Stimulated activated CD8-positive, alpha-beta memory T cell treated with anti-CD3 and anti-CD28 coated beads, Interleukin-4, amount 100 ng/mL, for 48 hours (primary cell): ENCODE data around the gene MYL10.
"Not testable (repeated sequence)": the region's sequence is repeated elsewhere in the genome, so short reads cannot be mapped to it uniquely, and the experiment has no call there.

Source experiments
- DNase-seq: peaks from one replicate; pipeline ENCODE4 v3.0.0-alpha.2; 2020

MYL10 gene

GRCh38 chr7:101617451-101618206 lies 11.5 kb downstream of the MYL10 start:
- DNase-seq = no peak

GRCh38 chr7:101615446-101615845 lies 13.7 kb downstream of the MYL10 start:
- no peak for DNase-seq

GRCh38 chr7:101614939-101615302 lies 14.2 kb downstream of the MYL10 start:
- no peak for DNase-seq

- no peak for DNase-seq
Measured at GRCh38 chr7:101614098-101614938, 14.8 kb downstream of the MYL10 start.

- DNase-seq = no peak
Measured at GRCh38 chr7:101612885-101613515, 16.1 kb downstream of the MYL10 start.

GRCh38 chr7:101608772-101609713 lies 20.1 kb downstream of the MYL10 start:
- no peak for DNase-seq

GRCh38 chr7:101606498-101606923 lies 22.6 kb downstream of the MYL10 start:
- no peak for DNase-seq

- DNase-seq = no peak
Measured at GRCh38 chr7:101605611-101606497, 23.2 kb downstream of the MYL10 start.

GRCh38 chr7:101604934-101605332 lies 24.2 kb downstream of the MYL10 start:
- not testable (repeated sequence) for DNase-seq

- no peak for DNase-seq
Measured at GRCh38 chr7:101604331-101604933, 24.7 kb downstream of the MYL10 start.

GRCh38 chr7:101602484-101603241 lies 26.4 kb downstream of the MYL10 start:
- peak; percentile 88 for DNase-seq

- no peak for DNase-seq
Measured at GRCh38 chr7:101602082-101602481, 27.0 kb downstream of the MYL10 start.

GRCh38 chr7:101599787-101600186 lies 29.3 kb downstream of the MYL10 start:
- DNase-seq = no peak

- no peak for DNase-seq
Measured at GRCh38 chr7:101598986-101599771, 29.9 kb downstream of the MYL10 start.

- no peak for DNase-seq
Measured at GRCh38 chr7:101598422-101598985, 30.6 kb downstream of the MYL10 start.

GRCh38 chr7:101597941-101598340 lies 31.2 kb downstream of the MYL10 start:
- no peak for DNase-seq

- no peak for DNase-seq
Measured at GRCh38 chr7:101596898-101597297, 32.2 kb downstream of the MYL10 start.

- DNase-seq = no peak
Measured at GRCh38 chr7:101595766-101596537, 33.1 kb downstream of the MYL10 start.
